ENCODE results near the gene SETX. TPM values are rescaled to one million over a fixed set of nuclear protein-coding genes. Genes with fewer than 3 reads are reported as not detected.

Gene SETX
- total RNA-seq, 6 donors from 2014 or later = 44.3 to 91.4 (median 55.4) TPM

DNA sequence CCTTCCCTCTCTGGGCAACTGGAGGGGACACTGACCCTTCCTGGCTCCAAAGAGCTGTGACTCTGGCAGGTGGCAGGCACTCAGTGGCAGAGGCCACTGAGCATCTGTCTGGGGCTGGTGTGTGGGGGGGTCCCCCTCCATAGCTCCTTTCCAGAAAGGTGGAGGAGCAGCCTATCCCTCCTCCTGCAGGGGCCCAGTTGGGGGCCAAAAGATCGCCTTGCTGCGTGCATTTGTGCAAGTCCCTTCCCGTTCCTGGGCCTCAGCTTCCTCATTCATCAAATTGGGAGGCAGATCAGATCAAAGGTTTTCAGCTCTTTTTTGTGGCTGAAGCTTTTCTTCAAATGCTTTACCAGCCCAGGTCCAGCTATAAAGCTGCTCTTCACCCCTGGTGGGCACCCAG, 115.3 kb downstream of the SETX start:
- TF ChIP-seq EP300 (IDR thresholded peaks at IDR 0.05) = no peak
- TF ChIP-seq POLR2A (IDR thresholded peaks at IDR 0.05) = no peak
- TF ChIP-seq POLR2AphosphoS5 (IDR thresholded peaks at IDR 0.05) = no peak
- TF ChIP-seq, protein P1, sequence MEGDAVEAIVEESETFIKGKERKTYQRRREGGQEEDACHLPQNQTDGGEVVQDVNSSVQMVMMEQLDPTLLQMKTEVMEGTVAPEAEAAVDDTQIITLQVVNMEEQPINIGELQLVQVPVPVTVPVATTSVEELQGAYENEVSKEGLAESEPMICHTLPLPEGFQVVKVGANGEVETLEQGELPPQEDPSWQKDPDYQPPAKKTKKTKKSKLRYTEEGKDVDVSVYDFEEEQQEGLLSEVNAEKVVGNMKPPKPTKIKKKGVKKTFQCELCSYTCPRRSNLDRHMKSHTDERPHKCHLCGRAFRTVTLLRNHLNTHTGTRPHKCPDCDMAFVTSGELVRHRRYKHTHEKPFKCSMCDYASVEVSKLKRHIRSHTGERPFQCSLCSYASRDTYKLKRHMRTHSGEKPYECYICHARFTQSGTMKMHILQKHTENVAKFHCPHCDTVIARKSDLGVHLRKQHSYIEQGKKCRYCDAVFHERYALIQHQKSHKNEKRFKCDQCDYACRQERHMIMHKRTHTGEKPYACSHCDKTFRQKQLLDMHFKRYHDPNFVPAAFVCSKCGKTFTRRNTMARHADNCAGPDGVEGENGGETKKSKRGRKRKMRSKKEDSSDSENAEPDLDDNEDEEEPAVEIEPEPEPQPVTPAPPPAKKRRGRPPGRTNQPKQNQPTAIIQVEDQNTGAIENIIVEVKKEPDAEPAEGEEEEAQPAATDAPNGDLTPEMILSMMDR (IDR thresholded peaks at IDR 0.05) = no peak
- DNase-seq (no peak), ATAC-seq (ENCODE audit: low FRiP score in 2 of 2) (no peak)
- Histone ChIP-seq H3K9me3 (no peaks in the 10 kb centered on the region), H3K27ac (peak overlapping the region in 2 of 4 donors; percentile 6 to 84), H3K4me1 (peaks cover 17 to 31% (median 21%) of the 10 kb centered on the region in 4 donors), H3K4me3 (no peak overlapping the region), H3K36me3 (no peaks in the 10 kb centered on the region), H3K27me3 (no peaks in the 10 kb centered on the region)
- 26 to 59% methylated on average over 3 of the region's 3 CpGs for WGBS, 2 donors

DNA sequence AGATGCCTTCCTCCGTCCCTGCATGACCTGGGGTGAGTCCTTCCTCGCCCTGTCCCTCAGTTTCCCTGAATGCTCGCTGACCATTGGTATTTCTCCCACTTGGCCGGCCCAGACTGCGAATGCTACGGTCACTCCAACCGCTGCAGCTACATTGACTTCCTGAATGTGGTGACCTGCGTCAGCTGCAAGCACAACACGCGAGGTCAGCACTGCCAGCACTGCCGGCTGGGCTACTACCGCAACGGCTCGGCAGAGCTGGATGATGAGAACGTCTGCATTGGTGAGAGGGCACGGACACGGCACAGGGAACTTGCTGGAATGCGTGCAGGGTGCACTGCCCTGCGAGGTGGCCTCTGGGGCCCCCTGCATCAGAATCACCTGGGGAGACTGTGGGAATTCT, 115.8 kb downstream of the SETX start:
- no peaks in the 10 kb centered on the region for H3K36me3 ChIP-seq
- TF ChIP-seq, protein P1 (IDR thresholded peaks at IDR 0.05) = no peak
- TF ChIP-seq POLR2AphosphoS5 (IDR thresholded peaks at IDR 0.05) (no peak), POLR2A (IDR thresholded peaks at IDR 0.05) (no peak), EP300 (IDR thresholded peaks at IDR 0.05) (no peak)
- H3K4me3 ChIP-seq = no peak overlapping the region
- ATAC-seq (ENCODE audit: low FRiP score in 2 of 2) (no peak), DNase-seq (no peak)
- peaks cover 17 to 31% (median 21%) of the 10 kb centered on the region in 4 donors for H3K4me1 ChIP-seq
- 59 to 70% methylated on average over 18 to 19 of the region's 19 CpGs for WGBS, 2 donors
- H3K27ac ChIP-seq = peak overlapping the region in 1 of 4 donors; percentile 10
- no peaks in the 10 kb centered on the region for H3K27me3 ChIP-seq
- no peaks in the 10 kb centered on the region for H3K9me3 ChIP-seq

DNA sequence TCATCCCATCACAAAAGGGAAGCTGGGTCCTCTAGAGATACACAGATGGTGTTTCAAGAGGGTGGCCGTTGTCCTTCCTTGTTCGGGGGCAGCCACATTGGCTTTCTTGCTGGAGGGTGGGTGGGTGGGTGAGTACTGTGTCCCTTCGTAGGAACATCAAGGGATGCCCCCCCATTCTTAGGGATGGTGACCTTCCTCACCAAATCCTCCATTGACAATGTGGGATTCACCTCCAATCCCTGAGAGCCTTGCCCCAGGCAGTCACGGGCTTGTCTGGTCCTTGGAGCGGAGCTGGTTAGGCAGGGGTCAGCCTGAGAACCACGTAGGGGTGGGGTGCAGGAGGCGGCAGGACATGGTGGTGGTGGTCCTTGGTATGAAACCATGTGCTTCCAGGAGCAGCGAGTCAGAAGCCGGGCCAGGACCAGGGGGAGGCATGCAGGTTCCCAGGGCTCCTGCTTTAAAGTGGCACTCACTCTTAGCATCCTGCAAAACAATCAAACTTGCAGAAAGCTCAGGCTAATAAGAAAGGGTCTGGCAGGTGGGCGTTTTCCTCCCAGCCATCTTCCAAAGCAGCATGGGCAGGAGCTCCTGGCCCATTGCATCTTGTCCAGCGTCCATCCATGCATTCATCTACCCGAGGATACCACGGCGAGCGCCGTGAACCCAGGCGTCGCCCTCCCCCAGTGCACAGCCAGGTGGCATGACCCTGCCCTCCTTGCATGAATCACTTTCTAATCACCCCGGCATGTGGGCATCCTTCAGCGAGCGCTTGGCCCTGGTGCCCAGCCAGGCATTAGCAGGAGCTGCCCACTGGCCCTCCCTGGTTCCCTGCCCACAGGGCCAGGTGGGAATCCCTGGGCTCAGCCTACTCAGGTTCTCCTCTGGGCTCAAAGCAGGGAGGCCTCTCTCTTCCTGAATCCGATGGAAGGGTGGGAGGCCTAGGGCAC, 116.5 kb downstream of the SETX start:
- ATAC-seq (ENCODE audit: low FRiP score in 2 of 2) (no peak), DNase-seq (no peak)
- no peaks in the 10 kb centered on the region for H3K27me3 ChIP-seq
- no peak overlapping the region for H3K4me3 ChIP-seq
- H3K9me3 ChIP-seq = no peaks in the 10 kb centered on the region
- no peak overlapping the region for H3K27ac ChIP-seq
- H3K36me3 ChIP-seq = no peaks in the 10 kb centered on the region
- peaks cover 17 to 31% (median 21%) of the 10 kb centered on the region in 4 donors for H3K4me1 ChIP-seq
- no peak for TF ChIP-seq POLR2A (IDR thresholded peaks at IDR 0.05)
- TF ChIP-seq POLR2AphosphoS5 (IDR thresholded peaks at IDR 0.05) = no peak
- no peak for TF ChIP-seq EP300 (IDR thresholded peaks at IDR 0.05)
- TF ChIP-seq, protein P1 (IDR thresholded peaks at IDR 0.05) = no peak
- 85 to 89% methylated on average over 10 to 21 of the region's 22 CpGs for WGBS, 2 donors

DNA sequence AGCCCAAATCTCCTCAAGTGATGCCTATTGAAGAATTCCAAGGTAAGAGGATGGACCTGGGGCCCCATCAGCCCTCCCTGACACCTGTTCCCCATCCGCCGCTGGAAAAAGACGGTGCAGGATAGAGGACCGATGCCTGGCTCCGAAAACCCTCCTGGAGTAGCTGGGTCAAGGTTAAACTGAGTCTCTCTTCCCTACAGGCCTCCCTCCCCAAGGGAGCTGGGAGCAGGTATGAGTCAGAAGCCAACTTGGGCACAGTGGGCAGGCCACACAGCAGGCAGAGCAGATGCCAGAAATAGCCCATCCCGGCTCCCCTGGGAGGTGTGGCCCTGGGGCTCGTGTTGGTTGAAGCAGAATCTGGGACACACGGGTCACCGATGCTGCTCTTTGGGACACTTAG, 117.3 kb downstream of the SETX start:
- no peaks in the 10 kb centered on the region for H3K27me3 ChIP-seq
- DNase-seq (no peak), ATAC-seq (ENCODE audit: low FRiP score in 2 of 2) (no peak)
- 71 to 78% methylated on average over 9 of the region's 9 CpGs for WGBS, 2 donors
- H3K36me3 ChIP-seq = no peaks in the 10 kb centered on the region
- TF ChIP-seq POLR2A (IDR thresholded peaks at IDR 0.05) = no peak
- no peak for TF ChIP-seq EP300 (IDR thresholded peaks at IDR 0.05)
- TF ChIP-seq, protein P1 (IDR thresholded peaks at IDR 0.05) = no peak
- TF ChIP-seq POLR2AphosphoS5 (IDR thresholded peaks at IDR 0.05) = no peak
- no peak overlapping the region for H3K4me3 ChIP-seq
- H3K27ac ChIP-seq = no peak overlapping the region
- no peaks in the 10 kb centered on the region for H3K9me3 ChIP-seq
- peaks cover 13 to 23% (median 16%) of the 10 kb centered on the region in 4 donors for H3K4me1 ChIP-seq
